Pons (tissue), 1 donor: ENCODE measurements around the gene TMPRSS13.
"Not testable (repeated sequence)": the region's sequence is repeated elsewhere in the genome, so short reads cannot be mapped to it uniquely, and the experiment has no call there.

Source experiments
- DNase-seq: peaks from one replicate; pipeline ENCODE4 v3.0.0-alpha.2; 2016; ENCODE audit warnings: low spot score

The TMPRSS13 gene

GRCh38 chr11:117930668-117931330, 1.6 kb upstream of the TMPRSS13 start:
- DNase-seq = no peak

GRCh38 chr11:117929916-117930570, 841 bp upstream of the TMPRSS13 start:
- DNase-seq = no peak

DNA sequence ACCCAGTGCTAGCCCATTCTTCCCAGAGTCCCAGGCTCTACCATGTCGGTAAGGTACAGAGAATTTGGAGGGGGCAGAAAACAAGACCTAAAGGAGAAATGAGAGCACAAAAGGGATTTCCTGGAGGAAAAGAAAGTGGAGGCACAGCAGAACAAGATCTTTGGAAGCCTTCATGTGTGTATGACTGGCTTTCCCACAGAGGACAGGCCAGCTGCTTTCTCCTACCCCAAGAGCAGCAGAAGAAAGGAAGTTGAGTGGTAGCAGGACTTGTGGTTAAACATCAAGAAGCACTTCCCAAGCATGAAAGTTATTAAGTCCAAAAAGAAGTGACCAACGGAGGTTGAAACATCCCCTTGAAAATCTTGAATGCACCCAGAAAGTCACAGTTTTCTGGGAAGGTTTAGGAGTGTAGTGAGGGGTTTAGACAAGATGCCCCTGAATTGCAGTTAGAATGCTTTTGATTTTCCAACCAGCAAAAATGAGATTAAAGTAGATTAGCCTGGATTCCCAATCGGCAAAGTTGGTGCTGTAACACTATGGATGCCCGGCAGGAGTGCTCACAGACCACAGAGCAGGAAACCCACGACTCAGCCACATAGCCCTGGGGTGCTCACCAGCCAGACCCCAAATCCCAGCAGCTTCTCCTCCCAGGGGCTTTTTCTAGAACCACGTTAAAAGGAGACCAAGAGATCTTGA, 608 bp downstream of the TMPRSS13 start:
- DNase-seq = no peak

- no peak for DNase-seq
Observed at GRCh38 chr11:117927926-117928325, 1.3 kb downstream of the TMPRSS13 start.

GRCh38 chr11:117926166-117926565, 3.0 kb downstream of the TMPRSS13 start:
- not testable (repeated sequence) for DNase-seq

- no peak for DNase-seq
Observed at GRCh38 chr11:117925198-117925925, 3.8 kb downstream of the TMPRSS13 start.

GRCh38 chr11:117924631-117925170, 4.5 kb downstream of the TMPRSS13 start:
- DNase-seq = no peak

DNA sequence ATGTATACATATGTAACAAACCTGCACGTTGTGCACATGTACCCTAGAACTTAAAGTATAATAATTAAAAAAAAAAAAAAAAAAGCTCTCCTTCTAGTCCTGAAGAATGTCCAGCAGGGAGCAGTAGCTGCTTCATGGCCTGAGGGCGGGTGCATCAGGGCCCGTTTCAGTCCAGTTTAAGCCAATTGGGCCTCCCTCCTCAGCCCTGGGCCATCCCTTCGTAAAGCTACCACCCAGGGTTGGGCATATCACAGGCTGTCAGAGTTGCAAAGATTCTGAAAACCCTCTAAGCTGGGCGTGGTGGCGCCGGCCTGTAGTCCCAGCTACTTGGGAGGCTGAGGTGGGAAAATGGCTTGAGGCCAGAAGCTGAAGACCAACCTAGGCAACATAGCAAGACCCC, 5.4 kb downstream of the TMPRSS13 start:
- no peak for DNase-seq

DNA sequence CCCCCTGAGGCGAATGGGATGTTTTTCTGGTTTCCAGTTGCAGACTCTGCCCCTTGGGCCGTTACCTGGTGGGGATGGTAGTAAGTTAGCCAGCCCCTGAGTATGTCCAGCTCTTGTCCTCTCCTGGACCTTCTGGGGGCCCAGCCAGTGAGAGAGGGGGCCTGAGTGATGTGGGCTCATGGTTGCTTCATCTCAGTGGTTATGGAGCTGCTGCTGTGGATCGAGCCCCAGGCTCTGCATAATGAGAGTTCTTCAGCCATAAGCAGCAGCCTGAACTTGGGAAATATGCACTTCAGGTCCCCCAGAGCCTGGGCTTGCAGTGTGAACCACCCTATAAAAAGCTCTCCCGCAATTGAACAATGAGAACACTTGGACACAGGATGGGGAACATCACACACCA, 5.9 kb downstream of the TMPRSS13 start:
- DNase-seq = no peak

- no peak for DNase-seq
Observed at GRCh38 chr11:117921893-117922292, 7.3 kb downstream of the TMPRSS13 start.

- no peak for DNase-seq
Observed at GRCh38 chr11:117921456-117921855, 7.7 kb downstream of the TMPRSS13 start.

DNA sequence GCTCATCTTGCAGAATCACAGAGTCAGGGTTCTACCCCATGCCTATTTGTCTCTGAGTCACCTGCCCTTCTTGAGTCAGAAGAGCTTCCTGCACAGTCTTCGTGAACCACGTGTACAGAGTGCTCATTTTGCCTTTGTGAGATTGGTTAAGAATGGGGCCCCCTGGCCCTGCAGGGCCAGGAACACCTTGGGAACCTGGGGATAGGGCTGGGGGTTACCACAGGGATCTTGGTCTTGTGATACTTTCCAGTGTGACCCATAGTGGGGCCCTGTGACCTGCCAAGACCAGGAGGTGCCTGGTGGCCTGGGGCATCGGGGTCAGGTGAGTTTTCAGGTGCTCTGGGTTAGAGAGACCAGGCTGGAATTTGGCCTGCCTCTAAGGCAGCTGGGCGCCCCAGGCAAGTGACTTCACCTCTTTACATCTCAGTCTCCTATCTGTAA, 9.4 kb downstream of the TMPRSS13 start:
- no peak for DNase-seq

DNA sequence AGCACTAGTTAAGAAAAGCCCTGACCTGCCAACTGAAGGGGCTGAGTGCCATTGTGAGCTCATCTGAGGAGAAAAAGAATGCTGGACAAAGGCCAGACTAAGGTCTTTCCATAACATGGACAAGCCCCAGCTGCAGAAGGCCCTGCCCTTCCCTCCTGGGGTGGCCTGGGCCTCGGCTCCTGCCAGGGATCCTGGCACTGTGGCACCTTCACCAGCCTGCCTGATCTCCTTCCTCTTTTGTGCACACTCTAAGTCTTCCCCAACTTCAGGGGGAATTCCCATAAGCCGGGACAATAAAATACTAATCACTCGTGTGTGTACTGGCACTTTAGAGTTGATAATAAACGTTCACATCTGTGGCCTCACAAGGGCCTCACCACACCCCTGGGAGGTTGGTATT, 9.9 kb downstream of the TMPRSS13 start:
- DNase-seq = no peak

- no peak for DNase-seq
Observed at GRCh38 chr11:117918366-117919255, 10.6 kb downstream of the TMPRSS13 start.

GRCh38 chr11:117917591-117918151, 11.5 kb downstream of the TMPRSS13 start:
- no peak for DNase-seq

GRCh38 chr11:117916956-117917355, 12.2 kb downstream of the TMPRSS13 start:
- no peak for DNase-seq

- no peak for DNase-seq
Observed at GRCh38 chr11:117915672-117916235, 13.4 kb downstream of the TMPRSS13 start.

- DNase-seq = no peak
Observed at GRCh38 chr11:117914991-117915618, 14.1 kb downstream of the TMPRSS13 start.

DNA sequence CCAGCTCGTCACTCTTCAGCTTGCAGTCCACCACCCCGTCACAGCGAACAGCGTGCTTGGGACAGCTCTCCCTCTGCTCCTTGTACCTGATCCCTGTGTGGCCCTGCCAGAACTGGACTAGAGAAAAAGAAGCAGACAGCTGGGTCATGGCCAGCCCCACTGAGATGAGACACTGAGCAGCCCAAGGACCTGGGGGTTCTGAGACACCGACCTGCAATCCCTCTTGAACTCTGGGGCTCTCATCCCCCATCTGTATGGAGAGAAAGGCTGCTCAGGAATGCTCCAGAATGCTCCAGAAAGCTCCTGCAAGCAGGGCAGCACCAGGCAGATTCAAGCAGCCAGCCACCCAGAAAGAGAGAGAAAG, 14.8 kb downstream of the TMPRSS13 start:
- DNase-seq = no peak

- no peak for DNase-seq
Observed at GRCh38 chr11:117913736-117914397, 15.3 kb downstream of the TMPRSS13 start.
